Liver (tissue), 3 donors: ENCODE results near the gene CCDC116.

ENCODE experiments used
- CTCF ChIP-seq: fragments of 150-350 bp; IDR thresholded peaks from 2 replicates; pipeline ENCODE4 v1.5.1; 2017; ENCODE audit warnings: improper control_type of control experiment, low read depth, low read length; ENCODE audit not compliant: missing input control
- EGR1 ChIP-seq, 2 donors: IDR thresholded peaks; 2 replicates each; pipeline ENCODE4 v1.6.1; 2016 to 2018; ENCODE audit warnings: antibody characterized with exemption in 2 of 2, low read depth in 2 of 2
- HNF4A ChIP-seq, 2 donors: conservative IDR thresholded peaks; 2 replicates each; pipeline ENCODE4 v1.6.1; 2016; ENCODE audit warnings: antibody characterized with exemption in 2 of 2, mild to moderate bottlenecking in 2 of 2
- JUND ChIP-seq, 2 donors: IDR thresholded peaks; 2 replicates each; pipeline ENCODE4 v1.6.1; 2016; ENCODE audit warnings: antibody characterized with exemption in 2 of 2
- MAX ChIP-seq: IDR thresholded peaks from 2 replicates; pipeline ENCODE4 v1.6.1; 2016; ENCODE audit warnings: antibody characterized with exemption
- RAD21 ChIP-seq, 2 donors: IDR thresholded peaks; 2 replicates each; pipeline ENCODE4 v1.6.1; 2016; ENCODE audit warnings: antibody characterized with exemption in 2 of 2, mild to moderate bottlenecking in 2 of 2
- SP1 ChIP-seq: IDR thresholded peaks from 2 replicates; pipeline ENCODE4 v1.6.1; 2018; ENCODE audit warnings: antibody characterized with exemption, mild to moderate bottlenecking
- TF ChIP-seq, protein P1 (sequence below): IDR thresholded peaks from 2 replicates; pipeline ENCODE4 v1.6.1; 2016; ENCODE audit warnings: antibody characterized with exemption
- TF ChIP-seq, protein P2 (sequence below): IDR thresholded peaks from 2 replicates; pipeline ENCODE4 v1.6.1; 2016; ENCODE audit warnings: antibody characterized with exemption, mild to moderate bottlenecking
- donor health status: healthy.
- donor health status: healthy.

GRCh38 chr22:21666786-21667185 lies 34.2 kb downstream of the CCDC116 start:
- TF ChIP-seq CTCF = no peak
- TF ChIP-seq MAX = no peak
- TF ChIP-seq, protein P1, sequence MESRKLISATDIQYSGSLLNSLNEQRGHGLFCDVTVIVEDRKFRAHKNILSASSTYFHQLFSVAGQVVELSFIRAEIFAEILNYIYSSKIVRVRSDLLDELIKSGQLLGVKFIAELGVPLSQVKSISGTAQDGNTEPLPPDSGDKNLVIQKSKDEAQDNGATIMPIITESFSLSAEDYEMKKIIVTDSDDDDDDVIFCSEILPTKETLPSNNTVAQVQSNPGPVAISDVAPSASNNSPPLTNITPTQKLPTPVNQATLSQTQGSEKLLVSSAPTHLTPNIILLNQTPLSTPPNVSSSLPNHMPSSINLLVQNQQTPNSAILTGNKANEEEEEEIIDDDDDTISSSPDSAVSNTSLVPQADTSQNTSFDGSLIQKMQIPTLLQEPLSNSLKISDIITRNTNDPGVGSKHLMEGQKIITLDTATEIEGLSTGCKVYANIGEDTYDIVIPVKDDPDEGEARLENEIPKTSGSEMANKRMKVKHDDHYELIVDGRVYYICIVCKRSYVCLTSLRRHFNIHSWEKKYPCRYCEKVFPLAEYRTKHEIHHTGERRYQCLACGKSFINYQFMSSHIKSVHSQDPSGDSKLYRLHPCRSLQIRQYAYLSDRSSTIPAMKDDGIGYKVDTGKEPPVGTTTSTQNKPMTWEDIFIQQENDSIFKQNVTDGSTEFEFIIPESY = no peak
- no peak for TF ChIP-seq EGR1 (IDR thresholded peaks at IDR 0.05; ENCODE audit: low read depth in 2 of 2)
- TF ChIP-seq HNF4A (conservative IDR thresholded peaks at IDR 0.05) = no peak
- TF ChIP-seq, protein P2, sequence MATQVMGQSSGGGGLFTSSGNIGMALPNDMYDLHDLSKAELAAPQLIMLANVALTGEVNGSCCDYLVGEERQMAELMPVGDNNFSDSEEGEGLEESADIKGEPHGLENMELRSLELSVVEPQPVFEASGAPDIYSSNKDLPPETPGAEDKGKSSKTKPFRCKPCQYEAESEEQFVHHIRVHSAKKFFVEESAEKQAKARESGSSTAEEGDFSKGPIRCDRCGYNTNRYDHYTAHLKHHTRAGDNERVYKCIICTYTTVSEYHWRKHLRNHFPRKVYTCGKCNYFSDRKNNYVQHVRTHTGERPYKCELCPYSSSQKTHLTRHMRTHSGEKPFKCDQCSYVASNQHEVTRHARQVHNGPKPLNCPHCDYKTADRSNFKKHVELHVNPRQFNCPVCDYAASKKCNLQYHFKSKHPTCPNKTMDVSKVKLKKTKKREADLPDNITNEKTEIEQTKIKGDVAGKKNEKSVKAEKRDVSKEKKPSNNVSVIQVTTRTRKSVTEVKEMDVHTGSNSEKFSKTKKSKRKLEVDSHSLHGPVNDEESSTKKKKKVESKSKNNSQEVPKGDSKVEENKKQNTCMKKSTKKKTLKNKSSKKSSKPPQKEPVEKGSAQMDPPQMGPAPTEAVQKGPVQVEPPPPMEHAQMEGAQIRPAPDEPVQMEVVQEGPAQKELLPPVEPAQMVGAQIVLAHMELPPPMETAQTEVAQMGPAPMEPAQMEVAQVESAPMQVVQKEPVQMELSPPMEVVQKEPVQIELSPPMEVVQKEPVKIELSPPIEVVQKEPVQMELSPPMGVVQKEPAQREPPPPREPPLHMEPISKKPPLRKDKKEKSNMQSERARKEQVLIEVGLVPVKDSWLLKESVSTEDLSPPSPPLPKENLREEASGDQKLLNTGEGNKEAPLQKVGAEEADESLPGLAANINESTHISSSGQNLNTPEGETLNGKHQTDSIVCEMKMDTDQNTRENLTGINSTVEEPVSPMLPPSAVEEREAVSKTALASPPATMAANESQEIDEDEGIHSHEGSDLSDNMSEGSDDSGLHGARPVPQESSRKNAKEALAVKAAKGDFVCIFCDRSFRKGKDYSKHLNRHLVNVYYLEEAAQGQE = no peak
- TF ChIP-seq SP1 = no peak
- no peak for TF ChIP-seq JUND (IDR thresholded peaks at IDR 0.05)
- no peak for TF ChIP-seq RAD21 (IDR thresholded peaks at IDR 0.05)
